HG03103 (cell line): ENCODE data around the gene CLDN14.

Experiments used
- ATAC-seq: cut with Tn5 transposase; IDR thresholded peaks from one replicate; pipeline ENCODE4 v1.9.1; 2021; ENCODE audit warnings: low read depth; ENCODE audit not compliant: unreplicated experiment

CLDN14 gene

DNA sequence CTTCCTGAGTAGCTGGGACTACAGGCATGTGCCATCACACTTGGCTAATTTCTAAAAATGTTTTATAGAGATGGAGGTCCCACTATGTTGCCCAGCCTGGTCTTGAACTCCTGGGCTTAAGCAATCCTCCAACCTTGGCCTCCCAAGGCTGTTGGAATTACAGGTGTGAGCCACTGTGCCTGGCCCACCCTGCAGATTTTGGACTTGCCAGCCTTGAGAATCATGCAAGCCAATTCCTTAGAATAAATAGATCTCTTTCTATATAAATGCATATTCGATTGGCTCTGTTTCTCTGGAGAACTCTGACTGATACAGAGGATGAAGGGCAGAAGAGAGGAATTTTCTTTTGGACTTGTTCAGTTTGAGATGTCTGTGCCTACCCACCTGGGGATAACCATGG lies 6.7 kb downstream of the CLDN14 start:
- ATAC-seq: no peak

DNA sequence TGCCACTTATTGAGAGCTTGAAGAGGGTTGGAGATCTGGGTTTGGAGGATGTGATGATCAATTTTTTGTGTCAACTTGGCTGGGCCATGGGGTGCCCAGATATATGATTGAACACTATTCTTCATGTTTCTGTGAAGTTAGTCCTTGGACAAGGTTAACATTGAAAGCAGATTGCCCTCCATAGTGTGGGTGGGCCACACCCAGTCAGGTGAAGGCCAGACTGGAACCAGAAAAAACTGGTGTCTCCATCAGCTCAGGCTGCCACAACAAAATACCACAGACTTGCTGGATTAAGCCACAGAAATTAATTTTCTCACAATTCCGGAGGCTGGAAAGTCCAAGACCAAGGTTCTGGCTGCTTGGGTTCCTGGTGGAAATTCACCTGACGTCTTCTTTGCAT lies 7.5 kb downstream of the CLDN14 start:
- no peak for ATAC-seq

DNA sequence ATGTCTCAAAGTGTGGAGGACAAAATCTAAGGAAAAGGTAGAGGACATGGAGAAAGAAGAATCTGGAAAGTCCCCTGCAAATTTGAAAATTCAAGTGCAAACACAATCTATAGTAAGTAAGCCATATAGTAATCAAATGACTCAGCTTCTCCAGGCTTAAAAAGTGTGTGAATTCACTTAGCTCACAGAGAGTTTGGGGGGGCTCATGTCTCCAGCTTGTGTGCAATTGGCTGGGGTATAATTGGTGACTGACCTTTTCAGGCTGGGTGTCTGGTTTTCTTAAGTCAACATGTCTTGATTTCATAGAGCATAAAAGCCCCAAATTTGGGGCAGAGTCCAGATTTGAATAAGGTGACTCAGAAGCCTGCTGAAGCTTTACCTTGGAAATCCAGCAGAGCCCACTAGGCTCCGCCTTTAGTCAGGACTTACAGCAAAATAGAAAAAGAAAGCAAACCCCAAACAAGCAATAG lies 8.6 kb downstream of the CLDN14 start:
- peak; percentile 54 for ATAC-seq

DNA sequence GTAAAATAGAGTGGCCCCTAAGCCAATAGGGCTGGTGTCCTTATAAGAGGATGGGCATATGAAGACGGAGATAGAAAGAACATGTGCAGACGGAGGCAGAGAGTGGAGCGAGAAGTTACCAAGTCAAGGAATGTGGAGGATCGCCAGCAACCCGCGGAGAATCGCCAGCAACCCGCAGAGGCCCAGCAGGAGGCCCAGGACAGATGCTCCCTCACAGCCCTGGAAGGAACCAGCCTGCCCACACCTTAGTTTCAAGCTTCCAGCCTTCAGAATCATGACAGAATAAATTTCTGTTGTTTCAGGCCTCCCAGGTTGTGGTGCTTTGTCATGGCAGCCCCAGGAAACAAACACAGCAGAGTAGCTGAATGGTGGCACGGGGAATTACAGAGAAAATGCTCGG lies 9.6 kb downstream of the CLDN14 start:
- ATAC-seq: no peak

DNA sequence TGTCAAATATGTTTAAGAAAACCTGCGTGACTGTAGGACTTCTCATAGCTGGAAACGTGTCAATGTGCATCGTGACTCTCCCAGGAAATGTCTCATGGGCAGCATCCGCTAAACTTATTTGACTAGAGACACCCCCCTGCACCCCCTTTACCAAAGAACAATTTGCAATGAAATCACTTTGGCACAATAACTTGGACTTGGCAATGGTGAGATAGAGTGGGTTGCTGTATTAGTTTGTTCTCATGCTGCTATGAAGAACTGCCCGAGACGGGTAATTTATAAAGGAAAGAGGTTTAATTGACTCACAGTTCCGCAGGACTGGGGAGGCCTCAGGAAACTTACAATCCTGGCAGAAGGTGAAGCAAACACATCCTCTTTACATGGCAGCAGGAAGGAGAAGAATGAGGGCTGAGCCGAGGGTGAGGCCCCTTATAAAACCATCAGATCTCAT lies 13.8 kb downstream of the CLDN14 start:
- ATAC-seq: no peak

DNA sequence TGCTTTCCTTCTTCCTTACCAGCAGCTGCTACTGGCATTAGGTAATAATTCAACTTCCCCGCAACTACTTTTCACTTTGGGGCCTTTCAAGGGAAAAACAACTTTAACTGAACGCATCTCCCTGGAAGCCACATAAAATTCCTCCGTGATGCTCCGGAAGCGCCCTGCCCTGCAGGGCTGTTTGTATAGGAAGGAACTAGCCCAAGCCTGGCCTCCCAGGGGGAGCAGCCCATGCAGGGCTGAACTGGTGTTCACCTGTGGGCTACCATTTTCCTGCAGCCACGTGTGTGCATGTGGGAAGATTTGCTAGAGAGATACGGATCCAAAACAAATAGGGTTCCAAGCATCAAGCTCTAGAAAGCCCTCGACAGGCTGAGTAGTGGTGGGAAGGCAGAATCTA lies 14.4 kb downstream of the CLDN14 start:
- no peak for ATAC-seq

DNA sequence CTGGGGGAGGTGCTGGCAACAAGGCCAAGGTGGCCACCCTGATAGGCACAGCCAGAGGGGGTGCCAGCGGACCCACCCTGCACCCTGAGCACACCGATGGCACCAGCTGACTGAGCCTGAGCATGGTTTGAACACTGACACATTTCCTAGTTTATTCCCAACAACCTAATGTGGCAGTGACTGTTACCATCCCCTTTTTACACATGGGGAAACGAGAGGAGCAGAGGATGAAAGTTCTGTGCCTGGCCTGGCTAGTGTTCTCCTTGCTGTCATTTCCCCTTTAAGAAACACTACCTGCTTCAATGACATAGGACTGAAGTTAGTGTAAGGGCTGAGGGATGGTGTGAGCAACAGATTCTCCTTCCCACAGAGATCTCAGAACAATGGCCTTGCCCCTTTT lies 15.3 kb downstream of the CLDN14 start:
- ATAC-seq: no peak

DNA sequence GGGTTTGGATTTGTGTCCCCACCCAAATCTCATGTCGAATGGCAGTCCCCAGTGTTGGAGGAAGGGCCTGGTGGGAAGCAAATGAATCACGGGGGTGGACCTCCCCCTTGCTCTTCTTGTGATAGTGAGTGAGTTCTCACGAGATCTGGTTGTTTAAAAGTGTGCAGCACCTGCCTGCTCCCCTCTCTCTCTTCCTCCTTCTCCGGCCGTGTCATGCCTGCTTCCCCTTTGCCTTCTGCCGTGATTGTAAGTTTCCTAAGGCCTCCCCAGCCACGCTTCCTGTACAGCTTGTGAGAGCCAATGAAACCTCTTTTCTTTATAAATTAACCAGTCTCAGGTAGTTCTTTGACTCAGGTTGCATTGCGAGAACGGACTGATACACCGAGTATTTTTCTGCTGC lies 15.9 kb downstream of the CLDN14 start:
- ATAC-seq: no peak

DNA sequence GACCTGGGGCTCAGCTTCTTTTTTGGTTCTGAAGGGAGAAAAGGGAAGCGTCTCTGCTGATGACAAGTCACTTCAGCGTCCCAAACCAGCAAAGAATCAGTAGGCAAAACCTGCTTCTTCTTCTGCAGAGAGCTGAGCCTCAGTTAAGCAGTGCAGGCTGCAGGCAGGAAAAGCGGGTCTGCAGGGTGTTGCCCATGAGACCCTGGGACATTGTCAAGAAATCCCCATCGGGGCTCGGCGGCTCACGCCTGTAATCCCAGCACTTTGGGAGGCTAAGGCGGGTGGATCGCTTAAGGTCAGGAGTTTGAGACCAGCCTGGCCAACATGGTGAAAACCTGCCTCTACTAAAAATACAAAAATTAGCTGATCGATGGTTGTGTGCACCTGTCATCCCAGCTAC lies 16.7 kb downstream of the CLDN14 start:
- no peak for ATAC-seq

DNA sequence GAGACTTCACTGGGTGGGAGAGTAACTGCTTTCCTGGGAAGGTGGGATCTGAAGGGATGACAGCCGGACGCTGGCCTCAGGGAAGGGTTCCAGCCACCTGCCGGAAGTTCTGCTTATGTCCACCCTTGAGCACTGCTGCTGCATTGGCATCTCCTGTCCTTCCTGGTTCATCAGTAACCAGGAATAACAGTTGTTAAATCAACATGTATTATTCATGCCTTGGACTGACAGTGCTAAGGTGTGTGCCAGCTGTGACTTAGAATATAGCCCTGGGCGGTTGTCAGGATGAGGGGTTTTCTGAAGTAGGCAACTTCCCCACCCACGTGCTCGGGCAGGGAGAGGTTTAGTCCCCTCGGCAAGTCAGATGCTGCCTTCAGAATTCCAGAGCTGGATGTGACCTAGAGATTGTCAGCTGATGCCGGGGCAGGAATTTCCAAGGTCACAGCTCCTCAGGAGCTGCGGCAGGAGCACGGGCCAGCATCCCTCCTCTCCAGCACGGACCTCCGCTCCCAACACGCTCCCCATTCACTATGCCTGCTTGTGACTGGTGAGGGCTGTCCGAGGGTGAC lies 17.9 kb downstream of the CLDN14 start:
- ATAC-seq: no peak

DNA sequence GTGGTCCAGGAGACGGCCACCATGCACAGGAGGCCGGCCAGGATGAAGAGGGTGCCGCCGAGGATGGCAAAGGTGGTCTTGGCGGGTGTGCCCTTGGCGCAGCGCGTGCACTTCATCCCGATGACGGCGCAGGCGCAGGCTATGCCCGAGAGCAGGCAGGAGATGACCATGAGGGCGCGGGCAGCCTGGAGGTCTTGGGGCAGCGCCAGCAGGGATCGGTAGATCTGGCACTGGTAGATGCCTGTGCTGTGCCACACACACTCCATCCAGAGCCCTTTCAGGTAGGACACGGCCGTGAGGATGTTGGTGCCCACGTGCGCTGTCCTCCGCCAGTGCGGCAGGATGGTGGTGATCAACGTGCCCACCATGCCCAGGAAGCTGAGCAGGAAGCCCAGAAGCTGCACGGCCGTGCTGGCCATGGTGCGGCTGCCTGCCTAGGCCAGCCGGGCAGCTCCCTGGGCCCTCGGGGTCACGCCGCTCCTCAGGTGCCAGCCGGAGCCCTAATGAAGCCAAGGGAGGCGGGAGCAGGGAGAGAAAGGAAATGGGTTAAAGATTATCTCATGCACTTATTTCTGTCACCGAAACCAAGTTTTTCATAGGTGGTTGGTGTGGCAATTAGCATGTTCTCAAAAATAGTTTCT lies 18.5 kb downstream of the CLDN14 start:
- no peak for ATAC-seq

DNA sequence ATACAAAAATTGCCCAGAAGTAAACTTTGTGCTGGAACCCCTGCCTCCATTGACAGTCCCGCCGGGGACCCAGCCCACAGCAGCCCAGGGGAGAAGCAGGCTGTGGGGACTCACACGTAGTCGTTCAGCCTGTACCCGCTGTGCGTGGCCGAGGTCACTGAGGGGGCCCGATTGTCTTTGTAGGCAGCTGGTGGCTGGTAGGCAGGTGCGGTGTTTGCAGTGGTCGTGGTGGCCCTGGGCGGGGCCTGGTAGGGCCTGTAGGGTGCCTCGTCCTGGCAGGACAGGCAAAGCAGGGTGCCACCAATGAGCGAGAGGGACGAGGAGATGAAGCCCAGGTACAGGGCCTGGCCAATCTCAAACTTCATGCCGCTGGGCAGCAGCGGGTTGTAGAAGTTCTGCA lies 19.1 kb downstream of the CLDN14 start:
- no peak for ATAC-seq

DNA sequence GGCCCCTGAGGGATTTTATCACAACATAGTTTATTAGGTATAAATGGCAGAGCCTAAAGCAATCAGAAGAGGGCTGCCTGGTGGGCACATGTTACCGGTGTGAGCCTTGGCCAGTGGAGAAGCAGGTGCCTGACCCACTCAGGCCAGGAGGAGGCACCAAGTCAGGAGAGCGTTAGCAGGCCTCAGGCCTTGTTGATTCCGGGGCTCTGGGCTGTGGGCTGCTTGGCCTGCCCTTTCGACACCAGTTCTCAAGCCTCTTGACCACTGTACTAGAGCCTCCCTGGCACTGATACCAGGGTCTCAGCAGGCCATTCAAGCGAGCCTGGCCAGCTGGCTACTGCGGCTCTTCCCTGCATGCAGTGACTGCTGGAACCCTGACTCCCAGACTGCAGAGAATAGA lies 20.8 kb downstream of the CLDN14 start:
- no peak for ATAC-seq

DNA sequence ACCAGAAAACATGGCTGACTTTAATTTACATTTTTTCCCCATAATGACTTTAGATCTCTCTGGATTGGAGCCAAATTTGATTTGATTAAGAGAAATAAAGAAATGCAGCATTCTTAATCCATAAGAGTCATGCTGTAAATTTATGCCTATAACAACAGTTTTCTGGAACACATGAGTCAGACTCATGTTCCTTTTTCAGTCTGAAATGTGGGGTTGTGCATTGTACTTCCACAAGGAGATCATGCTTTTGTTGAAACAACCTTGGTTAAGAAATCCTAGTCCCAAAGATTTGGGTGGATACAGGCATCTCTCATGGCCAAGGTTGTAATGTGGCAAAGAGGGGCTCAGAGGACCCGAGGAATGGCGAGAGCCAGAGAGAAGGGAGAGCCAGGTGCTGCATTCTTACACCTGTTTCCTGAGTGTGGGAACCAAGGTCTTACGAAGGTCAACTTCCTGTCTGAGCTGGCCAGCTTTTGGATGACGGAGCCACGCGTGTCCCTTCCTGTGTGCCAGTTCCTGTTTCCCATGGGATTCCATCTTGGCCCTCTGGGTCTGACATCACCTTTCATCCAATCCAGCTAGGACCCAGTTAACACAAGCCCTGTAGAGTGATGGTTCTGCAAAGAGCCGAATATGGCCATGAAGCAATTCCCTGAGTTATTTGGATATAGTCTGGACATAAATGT lies 23.1 kb downstream of the CLDN14 start:
- ATAC-seq: no peak

DNA sequence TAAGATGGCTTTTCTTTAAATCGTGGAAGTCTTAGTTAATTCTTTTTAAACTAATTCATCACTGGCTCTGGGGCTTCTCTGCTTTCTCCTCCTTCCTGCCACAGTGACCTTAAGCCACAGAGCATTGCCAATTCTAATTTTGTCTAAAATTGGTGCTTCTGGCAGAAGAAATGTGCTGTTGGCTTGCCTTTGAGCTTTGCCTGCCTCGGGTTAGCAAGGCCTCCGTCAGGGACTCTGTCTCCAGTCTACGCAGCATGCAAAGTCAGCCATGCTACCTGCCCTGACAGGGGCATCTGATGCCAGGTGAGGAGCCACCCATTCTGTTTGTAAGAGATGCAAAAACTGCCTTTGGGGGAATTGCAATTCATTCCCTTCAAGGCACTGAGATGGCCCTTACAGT lies 25.2 kb downstream of the CLDN14 start:
- no peak for ATAC-seq

DNA sequence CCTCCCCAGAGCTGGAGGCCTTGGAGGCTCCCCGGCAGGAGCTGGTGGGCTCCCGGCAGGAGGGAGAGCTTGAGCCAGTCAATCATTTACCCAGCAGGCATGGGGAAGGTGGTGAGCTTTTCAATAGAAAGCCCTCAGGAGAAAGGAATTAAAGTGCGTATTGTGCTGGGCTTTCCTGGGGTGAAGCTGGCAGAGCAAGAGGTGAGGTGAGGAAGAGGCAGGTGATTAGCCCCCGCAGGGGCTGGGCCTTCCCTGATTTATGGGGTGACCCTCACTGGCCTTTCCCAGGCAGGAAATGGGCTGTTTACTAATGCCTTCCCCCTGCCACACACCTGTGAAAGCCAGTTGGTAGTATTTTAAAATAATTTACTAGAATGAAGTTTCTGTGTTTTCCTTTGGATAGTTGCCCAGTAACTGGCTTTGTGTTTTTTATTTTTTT lies 25.8 kb downstream of the CLDN14 start:
- ATAC-seq: no peak

DNA sequence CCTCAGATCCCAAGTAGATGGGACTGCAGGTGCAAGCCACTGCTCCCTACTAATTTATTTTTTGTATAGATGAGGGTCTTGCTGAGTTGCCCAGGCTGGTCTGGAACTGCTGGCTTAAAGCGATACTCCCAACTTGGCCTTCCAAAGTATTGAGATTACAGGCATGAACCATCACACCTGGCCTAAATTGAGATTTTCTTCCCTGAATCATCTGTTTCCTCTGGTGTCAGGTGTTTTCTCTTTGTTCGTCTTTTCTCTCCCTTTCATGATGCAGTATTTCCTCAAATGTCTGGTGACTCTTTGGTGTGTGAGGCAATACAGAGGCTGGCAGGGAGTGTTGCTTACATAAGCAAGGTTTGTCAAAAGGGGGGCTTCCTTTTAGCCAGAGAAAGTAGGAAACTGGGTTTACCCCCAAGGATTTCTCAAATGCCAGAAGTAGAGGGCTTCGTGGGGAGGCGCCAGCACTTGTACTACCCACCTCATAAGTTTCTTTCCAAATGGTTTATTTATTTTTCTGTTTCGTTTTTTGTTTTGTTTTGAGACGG lies 27.6 kb downstream of the CLDN14 start:
- no peak for ATAC-seq

DNA sequence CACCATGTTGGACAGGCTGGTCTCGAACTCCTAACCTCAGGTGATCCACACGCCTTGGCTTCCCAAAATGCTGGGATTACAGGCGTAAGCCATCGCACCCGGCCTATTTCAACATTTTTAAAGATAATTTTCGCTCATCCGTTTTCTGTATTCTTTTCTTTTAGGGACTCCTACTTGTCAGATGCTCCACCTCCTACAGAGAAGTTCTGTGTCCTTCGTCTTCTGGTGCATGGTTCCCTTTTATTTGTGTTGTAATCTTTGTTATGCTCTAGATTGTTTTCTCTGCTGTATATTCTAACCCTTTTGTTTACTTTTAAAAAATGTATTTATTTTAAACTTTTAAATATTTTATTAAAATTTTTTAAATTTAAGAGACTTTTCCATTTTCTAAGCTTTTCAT lies 28.4 kb downstream of the CLDN14 start:
- no peak for ATAC-seq

DNA sequence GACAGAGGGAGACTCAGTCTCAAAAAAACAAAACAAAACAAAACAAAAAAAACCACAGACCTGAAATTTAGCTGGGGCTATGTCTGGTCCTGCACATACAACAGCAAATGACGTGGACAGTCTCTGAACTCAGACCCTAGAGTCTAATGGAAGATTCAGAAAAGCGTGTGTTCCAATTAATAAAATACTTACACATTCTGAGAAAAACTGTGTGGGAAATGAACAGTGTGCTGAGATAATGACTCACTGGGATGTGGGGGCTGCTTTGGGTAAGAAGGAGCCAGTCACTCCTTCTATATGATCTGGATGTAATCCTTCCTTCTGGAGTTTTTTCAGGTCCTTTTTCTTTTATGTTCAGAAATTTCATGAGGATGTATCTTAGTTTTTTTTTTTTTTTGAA lies 29.4 kb downstream of the CLDN14 start:
- ATAC-seq: no peak

DNA sequence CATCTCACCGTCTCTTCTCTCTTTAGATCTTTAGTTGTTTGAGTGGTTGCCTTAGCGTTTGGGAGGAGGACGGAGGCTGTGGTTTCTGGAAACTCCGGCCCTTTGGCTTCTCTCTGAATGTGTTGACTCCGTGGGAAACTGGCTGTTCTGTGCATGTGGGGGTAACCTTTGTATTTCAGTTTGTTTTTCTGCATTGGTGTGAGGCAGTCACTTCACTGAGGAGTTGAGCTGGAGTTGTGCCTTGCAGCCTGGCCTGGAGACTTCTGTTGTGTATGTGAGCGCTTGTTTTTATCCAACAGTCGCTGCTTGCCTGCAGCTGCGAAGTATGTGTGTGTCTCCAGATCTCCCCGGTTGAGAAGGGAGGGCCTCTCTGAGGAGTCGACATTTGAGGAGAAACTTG lies 33.6 kb downstream of the CLDN14 start:
- no peak for ATAC-seq

DNA sequence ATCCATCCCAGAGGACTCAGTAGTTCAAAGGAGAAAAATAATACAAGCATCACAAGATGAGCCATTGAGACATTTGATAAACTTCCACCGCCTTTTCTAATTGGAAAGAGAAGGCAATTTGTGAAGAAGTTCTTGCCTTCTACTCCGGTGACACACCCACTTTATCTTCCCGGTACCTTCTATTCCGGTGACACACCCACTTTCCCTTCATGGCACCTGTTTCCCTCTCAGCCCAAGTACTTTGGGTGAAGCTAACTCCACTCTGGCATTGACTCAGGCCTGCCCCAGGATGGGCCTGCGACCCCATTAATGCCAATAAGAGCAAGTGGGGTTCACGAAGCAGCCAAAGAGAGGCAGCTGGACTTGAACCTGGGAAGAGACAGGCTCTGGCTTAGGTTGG lies 38.2 kb downstream of the CLDN14 start:
- no peak for ATAC-seq

DNA sequence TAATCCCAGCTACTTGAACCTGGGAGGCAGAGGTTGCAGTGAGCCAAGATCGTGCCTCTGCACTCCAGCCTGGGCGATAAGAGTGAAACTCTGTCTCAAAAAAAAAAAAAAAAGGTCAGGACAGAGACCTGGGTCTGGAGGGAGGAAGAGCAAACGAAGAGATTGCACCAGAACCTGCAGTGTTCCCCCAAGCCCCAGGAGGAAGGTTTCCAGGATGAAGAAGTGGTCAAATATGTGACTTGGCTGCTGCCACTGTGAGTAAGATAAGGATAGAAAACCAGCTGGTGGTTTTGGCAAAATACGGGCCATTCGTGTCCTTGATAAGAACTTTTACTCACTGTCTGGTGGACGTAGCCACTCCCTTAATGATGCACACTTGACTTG lies 42.2 kb downstream of the CLDN14 start:
- no peak for ATAC-seq
